Trophoblast cell (in vitro differentiated cells and primary cell): Measurements from ENCODE around the gene ACOT9.

Experiments
- DNase-seq, 2 donors: peaks; one replicate each; pipeline ENCODE4 v3.0.0-alpha.2; 2016
- H2AFZ ChIP-seq: 2 replicates; pipeline ENCODE4 v1.6.1; 2013; ENCODE audit warnings: low read length, moderate library complexity, mild to moderate bottlenecking; ENCODE audit not compliant: insufficient read depth, poor library complexity
- H2AK5ac ChIP-seq: 2 replicates; pipeline ENCODE4 v1.6.1; 2013; ENCODE audit warnings: mild to moderate bottlenecking, low read length
- H2BK120ac ChIP-seq: 2 replicates; pipeline ENCODE4 v1.6.1; 2013; ENCODE audit warnings: low read length, mild to moderate bottlenecking, moderate library complexity; ENCODE audit not compliant: insufficient read depth, poor library complexity
- H2BK12ac ChIP-seq: 2 replicates; pipeline ENCODE4 v1.6.1; 2013; ENCODE audit warnings: mild to moderate bottlenecking, low read length, moderate library complexity
- H2BK5ac ChIP-seq: 2 replicates; pipeline ENCODE4 v1.6.1; 2013; ENCODE audit warnings: low read length, low read depth, moderate library complexity, mild to moderate bottlenecking; ENCODE audit not compliant: poor library complexity
- H3K14ac ChIP-seq: 2 replicates; pipeline ENCODE4 v1.6.1; 2013; ENCODE audit warnings: mild to moderate bottlenecking, low read length
- H3K18ac ChIP-seq: 2 replicates; pipeline ENCODE4 v1.6.1; 2013; ENCODE audit warnings: mild to moderate bottlenecking, low read length
- H3K23ac ChIP-seq: 2 replicates; pipeline ENCODE4 v1.6.1; 2013; ENCODE audit warnings: low read length
- H3K27ac ChIP-seq: 2 replicates; pipeline ENCODE4 v1.5.1; 2013; ENCODE audit warnings: low read depth, mild to moderate bottlenecking, inconsistent platforms, low read length, moderate library complexity
- H3K27me3 ChIP-seq: 2 replicates; pipeline ENCODE4 v1.6.1; 2013; ENCODE audit warnings: inconsistent platforms, mild to moderate bottlenecking, low read length, moderate library complexity; ENCODE audit not compliant: insufficient read depth
- H3K36me3 ChIP-seq, 2 experiments: 1 replicate in 1 of 2; 2 replicates in 1 of 2; pipeline ENCODE4 v1.6.1; 2013; ENCODE audit warnings: low read length in 2 of 2, mild to moderate bottlenecking in 2 of 2, moderate library complexity in 1 of 2; ENCODE audit not compliant: insufficient read depth in 2 of 2, control insufficient read depth in 1 of 2
- H3K4ac ChIP-seq: 2 replicates; pipeline ENCODE4 v1.6.1; 2013; ENCODE audit warnings: low read depth, mild to moderate bottlenecking, low read length, moderate library complexity
- H3K4me1 ChIP-seq, 2 experiments: 1 replicate in 1 of 2; 2 replicates in 1 of 2; pipeline ENCODE4 v1.6.1; 2013; ENCODE audit warnings: low read length in 2 of 2, mild to moderate bottlenecking in 2 of 2, moderate library complexity in 1 of 2; ENCODE audit not compliant: insufficient read depth in 2 of 2, control insufficient read depth in 1 of 2
- H3K4me2 ChIP-seq: 2 replicates; pipeline ENCODE4 v1.6.1; 2013; ENCODE audit warnings: inconsistent platforms, mild to moderate bottlenecking, low read length, moderate library complexity
- H3K4me3 ChIP-seq: 2 replicates; pipeline ENCODE4 v1.5.1; 2013; ENCODE audit warnings: mild to moderate bottlenecking, low read depth, low read length, inconsistent platforms
- H3K79me1 ChIP-seq: one replicate; pipeline ENCODE4 v1.6.1; 2013; ENCODE audit warnings: low read length
- H3K79me2 ChIP-seq: 2 replicates; pipeline ENCODE4 v1.6.1; 2013; ENCODE audit warnings: low read length, mild to moderate bottlenecking; ENCODE audit not compliant: control insufficient read depth, insufficient read depth, poor library complexity
- H3K9ac ChIP-seq: 2 replicates; pipeline ENCODE4 v1.6.1; 2013; ENCODE audit warnings: mild to moderate bottlenecking, low read length
- H3K9me3 ChIP-seq: 2 replicates; pipeline ENCODE4 v1.6.1; 2013; ENCODE audit warnings: low read depth, mild to moderate bottlenecking, control low read depth, inconsistent platforms, low read length; ENCODE audit not compliant: insufficient read depth
- H4K12ac ChIP-seq: 2 replicates; pipeline ENCODE4 v1.6.1; 2013; ENCODE audit warnings: low read depth, mild to moderate bottlenecking, low read length, moderate library complexity
- H4K8ac ChIP-seq: 2 replicates; pipeline ENCODE4 v1.6.1; 2013; ENCODE audit warnings: low read depth, mild to moderate bottlenecking, low read length, moderate library complexity
- H4K91ac ChIP-seq: one replicate; pipeline ENCODE4 v1.6.1; 2013; ENCODE audit warnings: low read depth, mild to moderate bottlenecking, low read length, moderate library complexity
- WGBS: extraction: QIAGEN DNeasy Blood & Tissue Kit; methylation state at CpG from one replicate; pipeline ENCODE4 v1.1.7; 2013; ENCODE audit warnings: missing lambda C conversion rate; ENCODE audit not compliant: insufficient read length, insufficient coverage; ENCODE audit errors: extremely low coverage; 5-methylcytosine and 5-hydroxymethylcytosine counted together

Gene ACOT9

DNA sequence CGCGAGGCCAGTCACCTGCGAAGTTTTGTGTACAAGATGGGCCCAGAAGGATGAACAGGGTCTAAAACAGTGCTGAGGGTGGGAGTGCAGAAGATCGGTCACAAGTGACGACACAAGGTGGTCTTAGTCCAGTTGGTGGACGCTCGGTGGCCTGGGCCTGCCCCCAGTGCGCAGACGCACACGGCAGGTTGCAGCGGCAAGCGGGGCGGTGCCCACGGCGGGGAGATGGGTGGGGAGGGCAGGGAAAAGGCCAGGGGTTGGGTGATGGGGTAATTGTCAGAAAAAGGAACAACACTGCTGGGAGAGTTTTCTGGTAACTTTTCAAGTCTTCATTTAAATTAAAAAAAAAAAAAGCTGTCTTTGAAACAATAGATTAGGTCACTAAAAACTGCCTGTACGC is 76.8 kb downstream of the ACOT9 start:
- H3K79me2 ChIP-seq = peaks cover 4% of the 10 kb centered on the region
- no peaks in the 10 kb centered on the region for H3K4me1 ChIP-seq
- no peak overlapping the region for H2BK5ac ChIP-seq
- no peak overlapping the region for H2AFZ ChIP-seq
- no peak overlapping the region for H3K9ac ChIP-seq
- no peak overlapping the region for H3K14ac ChIP-seq
- no peak overlapping the region for H3K4me3 ChIP-seq
- H2AK5ac ChIP-seq = peak overlapping the region; percentile 62
- peak overlapping the region; percentile 24 for H2BK120ac ChIP-seq
- DNase-seq = no peak
- no peaks in the 10 kb centered on the region for H3K9me3 ChIP-seq
- H4K12ac ChIP-seq = no peak overlapping the region
- no CpG with 5 or more reads among the region's 16 CpGs for WGBS
- H3K36me3 ChIP-seq = peaks cover 0 to 2% of the 10 kb centered on the region in 2 experiments
- peak overlapping the region; percentile 68 for H4K91ac ChIP-seq
- no peak overlapping the region for H3K4ac ChIP-seq
- H3K18ac ChIP-seq = no peak overlapping the region
- H3K23ac ChIP-seq = no peak overlapping the region
- peak overlapping the region; percentile 47 for H4K8ac ChIP-seq
- no peak overlapping the region for H3K27ac ChIP-seq
- peaks cover 5% of the 10 kb centered on the region for H3K79me1 ChIP-seq
- no peaks in the 10 kb centered on the region for H3K27me3 ChIP-seq
- no peak overlapping the region for H3K4me2 ChIP-seq
- peak overlapping the region; percentile 71 for H2BK12ac ChIP-seq

- Histone ChIP-seq H3K36me3 (peaks cover 0 to under 1% of the 10 kb centered on the region in 2 experiments), H2BK120ac (no peak overlapping the region), H3K14ac (no peak overlapping the region), H3K4me2 (no peak overlapping the region), H4K8ac (no peak overlapping the region), H3K27me3 (no peaks in the 10 kb centered on the region), H2BK12ac (no peak overlapping the region), H3K9me3 (no peaks in the 10 kb centered on the region), H3K27ac (no peak overlapping the region), H4K12ac (no peak overlapping the region), H2AK5ac (no peak overlapping the region), H3K9ac (no peak overlapping the region), H3K4me3 (no peak overlapping the region), H3K79me1 (peaks cover 9% of the 10 kb centered on the region), H3K23ac (no peak overlapping the region), H4K91ac (no peak overlapping the region), H3K79me2 (peaks cover 4% of the 10 kb centered on the region), H3K18ac (no peak overlapping the region), H3K4me1 (peaks cover 2 to 5% of the 10 kb centered on the region in 2 experiments), H3K4ac (no peak overlapping the region), H2BK5ac (no peak overlapping the region), H2AFZ (no peak overlapping the region)
- DNase-seq = no peak
- WGBS = no CpG with 5 or more reads among the region's 10 CpGs
These were observed 78.6 kb downstream of the ACOT9 start for GRCh38 chrX:23664496-23664895.

GRCh38 chrX:23662853-23663252 is 80.2 kb downstream of the ACOT9 start:
- H3K4me1 ChIP-seq = peaks cover 2 to 8% of the 10 kb centered on the region in 2 experiments
- H2BK5ac ChIP-seq = no peak overlapping the region
- no peak overlapping the region for H2BK12ac ChIP-seq
- no peak overlapping the region for H3K4ac ChIP-seq
- no peak for DNase-seq
- H3K27me3 ChIP-seq = no peaks in the 10 kb centered on the region
- no peak overlapping the region for H3K4me2 ChIP-seq
- no peak overlapping the region for H2AFZ ChIP-seq
- no peak overlapping the region for H2AK5ac ChIP-seq
- no CpG with 5 or more reads among the region's 1 CpG for WGBS
- no peak overlapping the region for H3K4me3 ChIP-seq
- H3K14ac ChIP-seq = no peak overlapping the region
- H3K9me3 ChIP-seq = no peaks in the 10 kb centered on the region
- no peak overlapping the region for H3K9ac ChIP-seq
- H3K27ac ChIP-seq = no peak overlapping the region
- H3K23ac ChIP-seq = no peak overlapping the region
- no peak overlapping the region for H4K12ac ChIP-seq
- no peaks in the 10 kb centered on the region for H3K36me3 ChIP-seq
- H2BK120ac ChIP-seq = no peak overlapping the region
- no peak overlapping the region for H4K8ac ChIP-seq
- no peak overlapping the region for H4K91ac ChIP-seq
- H3K79me1 ChIP-seq = peaks cover 10% of the 10 kb centered on the region
- H3K18ac ChIP-seq = no peak overlapping the region
- H3K79me2 ChIP-seq = peaks cover 4% of the 10 kb centered on the region

GRCh38 chrX:23662187-23662586 is 80.9 kb downstream of the ACOT9 start:
- no peak overlapping the region for H3K4me2 ChIP-seq
- no peak overlapping the region for H4K8ac ChIP-seq
- WGBS = no CpG with 5 or more reads among the region's 3 CpGs
- no peaks in the 10 kb centered on the region for H3K79me2 ChIP-seq
- no peak for DNase-seq
- H3K79me1 ChIP-seq = peaks cover 7% of the 10 kb centered on the region
- no peaks in the 10 kb centered on the region for H3K36me3 ChIP-seq
- H3K4me3 ChIP-seq = no peak overlapping the region
- H2BK5ac ChIP-seq = no peak overlapping the region
- no peak overlapping the region for H3K9ac ChIP-seq
- no peak overlapping the region for H4K12ac ChIP-seq
- no peak overlapping the region for H2BK12ac ChIP-seq
- H2AK5ac ChIP-seq = no peak overlapping the region
- no peak overlapping the region for H2AFZ ChIP-seq
- H2BK120ac ChIP-seq = no peak overlapping the region
- H3K27ac ChIP-seq = no peak overlapping the region
- H3K4me1 ChIP-seq = peaks cover 2 to 8% of the 10 kb centered on the region in 2 experiments
- no peak overlapping the region for H3K23ac ChIP-seq
- no peaks in the 10 kb centered on the region for H3K27me3 ChIP-seq
- H4K91ac ChIP-seq = no peak overlapping the region
- no peak overlapping the region for H3K14ac ChIP-seq
- H3K9me3 ChIP-seq = no peaks in the 10 kb centered on the region
- H3K18ac ChIP-seq = no peak overlapping the region
- no peak overlapping the region for H3K4ac ChIP-seq
